GM18873 (cell line): ENCODE data around the gene SIGLEC9.
"Not testable (repeated sequence)": the region's sequence is repeated elsewhere in the genome, so short reads cannot be mapped to it uniquely, and the experiment has no call there.

Experiments used
- ATAC-seq: cut with Tn5 transposase; IDR thresholded peaks from one replicate; pipeline ENCODE4 v1.9.1; 2021; ENCODE audit warnings: mild to moderate bottlenecking, moderate library complexity, moderate number of reproducible peaks; ENCODE audit not compliant: unreplicated experiment, low FRiP score

The SIGLEC9 gene

GRCh38 chr19:51142119-51142518 lies 17.4 kb downstream of the SIGLEC9 start, which contains the start of gene SIGLEC7:
TSS of gene SIGLEC7 (plus strand) at chr19:51142301. CDS start at chr19:51142370, 69 bp downstream.
- ATAC-seq, result no peak

DNA sequence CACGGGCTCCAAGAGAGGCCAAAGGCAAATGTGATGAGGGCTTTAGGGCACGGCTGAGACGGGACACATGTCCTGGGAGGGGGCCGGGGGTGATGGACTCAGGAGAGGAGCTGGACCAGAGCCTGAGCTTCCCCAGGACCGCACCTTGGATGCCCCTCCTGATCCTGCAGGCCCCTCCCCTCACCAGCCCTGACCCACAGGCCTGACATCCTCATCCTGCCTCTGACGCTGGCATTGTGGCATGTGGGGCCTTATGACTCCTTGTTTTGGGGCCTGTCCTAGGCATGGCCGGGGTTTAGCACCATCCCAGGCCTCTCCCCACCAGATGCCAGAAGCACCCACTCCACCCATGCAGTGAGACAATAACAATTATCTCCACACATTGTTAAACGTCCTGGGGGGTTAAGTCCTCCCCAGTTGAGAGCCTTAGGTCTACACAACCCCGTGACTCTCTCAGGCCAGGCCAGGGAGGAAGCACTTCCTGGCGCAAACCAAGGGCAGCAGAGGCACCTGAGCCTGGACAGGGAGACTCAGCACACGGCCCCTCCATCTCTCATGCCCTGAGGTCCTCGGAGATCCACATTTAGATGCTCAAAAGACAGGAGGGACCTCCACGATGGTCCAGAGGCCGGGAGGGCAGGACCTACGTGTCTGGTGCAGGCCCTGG lies 18.2 kb downstream of the SIGLEC9 start:
- not testable (repeated sequence) for ATAC-seq

GRCh38 chr19:51143486-51143885 lies 18.8 kb downstream of the SIGLEC9 start:
- ATAC-seq, result no peak

GRCh38 chr19:51144482-51145045 lies 19.9 kb downstream of the SIGLEC9 start:
- no peak for ATAC-seq

GRCh38 chr19:51145916-51146493 lies 21.3 kb downstream of the SIGLEC9 start:
- ATAC-seq, result no peak

DNA sequence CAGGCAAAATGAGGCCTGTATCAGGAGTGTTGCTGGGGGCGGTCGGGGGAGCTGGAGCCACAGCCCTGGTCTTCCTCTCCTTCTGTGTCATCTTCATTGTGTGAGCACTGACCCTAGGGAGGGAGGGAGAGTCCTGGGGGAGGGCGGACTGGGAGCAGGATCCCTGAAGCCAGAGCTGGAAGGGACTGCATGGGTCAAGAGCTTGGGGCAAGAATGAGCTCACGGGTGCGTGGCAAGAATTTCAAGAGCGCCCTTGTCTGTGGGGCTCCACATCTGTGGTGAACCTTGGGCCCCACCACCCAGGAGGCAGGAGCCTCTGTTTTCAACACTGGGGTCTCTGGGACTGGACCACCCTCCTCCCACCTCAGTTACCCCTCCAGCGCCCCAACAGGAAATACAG lies 22.0 kb downstream of the SIGLEC9 start:
- no peak for ATAC-seq

DNA sequence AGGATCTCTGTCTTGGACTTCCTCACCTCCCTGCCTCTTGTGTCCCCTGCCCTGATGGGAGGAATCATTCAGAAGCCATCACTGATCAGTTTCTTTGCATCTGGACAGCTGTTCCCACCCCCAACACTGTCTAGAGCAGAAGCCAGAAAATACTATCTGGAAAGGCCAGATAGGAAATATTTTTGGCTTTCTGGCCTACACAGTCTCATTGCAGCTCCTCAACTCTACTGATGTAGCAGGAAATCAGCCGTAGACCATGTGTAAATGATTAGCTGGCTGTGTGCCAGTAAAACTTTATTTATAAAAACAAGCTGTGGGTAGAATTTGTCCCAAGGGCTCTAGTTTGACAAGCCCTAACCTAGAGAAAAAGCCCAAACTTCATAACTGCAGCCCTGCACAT lies 23.0 kb downstream of the SIGLEC9 start:
- no peak for ATAC-seq

- ATAC-seq, result no peak
Measured at GRCh38 chr19:51148580-51148979, 23.9 kb downstream of the SIGLEC9 start.

- no peak for ATAC-seq
Measured at GRCh38 chr19:51150627-51151026, 25.9 kb downstream of the SIGLEC9 start.

- no peak for ATAC-seq
Measured at GRCh38 chr19:51156710-51157109, 32.0 kb downstream of the SIGLEC9 start.

GRCh38 chr19:51157265-51157664 lies 32.6 kb downstream of the SIGLEC9 start:
- ATAC-seq, result no peak

- no peak for ATAC-seq
Measured at GRCh38 chr19:51158474-51159129, 33.9 kb downstream of the SIGLEC9 start.

GRCh38 chr19:51159656-51160055 lies 35.0 kb downstream of the SIGLEC9 start:
- ATAC-seq, result no peak

DNA sequence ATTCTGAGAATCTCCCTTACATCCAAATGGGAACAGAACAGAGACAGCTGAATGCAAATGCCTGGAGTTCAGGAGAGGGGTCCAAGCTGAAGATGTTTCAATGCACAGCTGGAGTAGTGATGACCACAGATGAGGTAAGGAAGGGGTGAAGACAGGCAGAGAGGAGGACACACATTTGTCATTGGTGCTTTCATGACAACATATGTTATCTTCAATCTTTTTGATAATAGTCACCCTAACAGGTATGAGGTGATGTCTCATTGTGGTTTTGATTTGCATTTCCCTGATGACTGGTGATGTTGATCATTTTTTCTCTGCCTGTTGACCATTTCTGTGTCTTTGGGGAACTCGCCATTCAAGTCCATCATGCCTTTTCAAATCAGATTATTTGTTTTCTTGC lies 36.6 kb downstream of the SIGLEC9 start:
- ATAC-seq, result no peak

GRCh38 chr19:51161867-51162496 lies 37.3 kb downstream of the SIGLEC9 start:
- ATAC-seq, result no peak

GRCh38 chr19:51163257-51163656 lies 38.6 kb downstream of the SIGLEC9 start:
- ATAC-seq, result no peak

DNA sequence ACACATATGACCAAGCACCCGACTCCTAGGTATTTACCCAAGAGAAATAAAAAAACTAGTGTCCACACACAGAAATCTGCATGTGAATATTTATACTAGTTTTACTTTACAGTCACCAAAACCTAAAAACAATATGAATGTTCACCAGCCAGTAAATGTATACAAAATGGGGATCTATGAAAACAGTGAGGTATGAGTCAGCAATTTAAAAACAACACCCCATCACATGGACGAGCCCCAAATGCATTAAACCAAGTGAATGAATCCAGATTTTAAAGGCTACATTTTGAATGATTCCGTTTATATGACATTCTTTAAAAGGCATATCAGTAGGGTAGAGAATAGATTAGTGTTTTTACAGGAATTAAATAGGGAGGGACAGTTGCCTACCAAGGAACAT lies 39.5 kb downstream of the SIGLEC9 start:
- no peak for ATAC-seq

GRCh38 chr19:51166846-51167490 lies 42.3 kb downstream of the SIGLEC9 start:
- no peak for ATAC-seq

GRCh38 chr19:51168564-51169282 lies 44.0 kb downstream of the SIGLEC9 start:
- no peak for ATAC-seq
